Lower lobe of right lung (tissue), 2 donors: ENCODE measurements around the gene KSR2. TPM values are rescaled to one million over a fixed set of nuclear protein-coding genes. Genes with fewer than 3 reads are reported as not detected.

Experiments
- ATAC-seq, 2 donors: fragments of 200-7000 bp; cut with Tn5 transposase; one replicate each; pipeline ENCODE4 v1.9.1; 2020 to 2022; ENCODE audit warnings: mild to moderate bottlenecking in 2 of 2, moderate library complexity in 2 of 2
- DNase-seq: peaks from one replicate; pipeline ENCODE4 v3.0.0-alpha.2; 2020
- H3K27ac ChIP-seq: fragments of 200-600 bp; one replicate; pipeline ENCODE4 v1.8.0; 2022
- H3K27me3 ChIP-seq: fragments of 200-600 bp; one replicate; pipeline ENCODE4 v1.8.0; 2022; ENCODE audit warnings: low read depth
- H3K36me3 ChIP-seq: fragments of 200-600 bp; one replicate; pipeline ENCODE4 v1.8.0; 2022; ENCODE audit warnings: mild to moderate bottlenecking
- H3K4me1 ChIP-seq: fragments of 200-600 bp; one replicate; pipeline ENCODE4 v1.8.0; 2022
- H3K4me3 ChIP-seq: fragments of 200-600 bp; one replicate; pipeline ENCODE4 v1.8.0; 2022; ENCODE audit warnings: mild to moderate bottlenecking
- H3K9me3 ChIP-seq: fragments of 200-600 bp; one replicate; pipeline ENCODE4 v1.8.0; 2022
- intact Hi-C: fragments of 100-400 bp; cut with DNase I; formaldehyde crosslinking; loops from one replicate; pipeline ENCODE4 v1.11.0; 2022
- total RNA-seq: library from RNA; stranded (reverse); fragmentation: NEBNext Ultra II Directional; extraction: Animal tissue kit (Norgen Biotek cat#: 25700); gene quantifications from one replicate; pipeline ENCODE4 v1.2.1, GENCODE V29; 2021
- TF ChIP-seq, protein P1 (sequence below): fragments of 200-600 bp; IDR thresholded peaks from one replicate; pipeline ENCODE4 v1.8.0; 2022; ENCODE audit warnings: antibody characterized with exemption, mild to moderate bottlenecking
- donor health status: DM: no; HTN: yes; CAD: no; lungs with severe emphysema.

Gene KSR2
- total RNA-seq, 1 donor from 2014 or later, result 1.0 TPM

GRCh38 chr12:117438809-117439208 is 530.0 kb downstream of the KSR2 start:
- ATAC-seq, result no peak
- Histone ChIP-seq H3K27ac (no peak overlapping the region), H3K36me3 (no peaks in the 10 kb centered on the region), H3K4me1 (no peaks in the 10 kb centered on the region), H3K4me3 (no peak overlapping the region), H3K27me3 (no peaks in the 10 kb centered on the region), H3K9me3 (no peaks in the 10 kb centered on the region)
- DNase-seq, result no peak
- TF ChIP-seq, protein P1, sequence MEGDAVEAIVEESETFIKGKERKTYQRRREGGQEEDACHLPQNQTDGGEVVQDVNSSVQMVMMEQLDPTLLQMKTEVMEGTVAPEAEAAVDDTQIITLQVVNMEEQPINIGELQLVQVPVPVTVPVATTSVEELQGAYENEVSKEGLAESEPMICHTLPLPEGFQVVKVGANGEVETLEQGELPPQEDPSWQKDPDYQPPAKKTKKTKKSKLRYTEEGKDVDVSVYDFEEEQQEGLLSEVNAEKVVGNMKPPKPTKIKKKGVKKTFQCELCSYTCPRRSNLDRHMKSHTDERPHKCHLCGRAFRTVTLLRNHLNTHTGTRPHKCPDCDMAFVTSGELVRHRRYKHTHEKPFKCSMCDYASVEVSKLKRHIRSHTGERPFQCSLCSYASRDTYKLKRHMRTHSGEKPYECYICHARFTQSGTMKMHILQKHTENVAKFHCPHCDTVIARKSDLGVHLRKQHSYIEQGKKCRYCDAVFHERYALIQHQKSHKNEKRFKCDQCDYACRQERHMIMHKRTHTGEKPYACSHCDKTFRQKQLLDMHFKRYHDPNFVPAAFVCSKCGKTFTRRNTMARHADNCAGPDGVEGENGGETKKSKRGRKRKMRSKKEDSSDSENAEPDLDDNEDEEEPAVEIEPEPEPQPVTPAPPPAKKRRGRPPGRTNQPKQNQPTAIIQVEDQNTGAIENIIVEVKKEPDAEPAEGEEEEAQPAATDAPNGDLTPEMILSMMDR, result no peak
- intact Hi-C loops, result no loop called here

DNA sequence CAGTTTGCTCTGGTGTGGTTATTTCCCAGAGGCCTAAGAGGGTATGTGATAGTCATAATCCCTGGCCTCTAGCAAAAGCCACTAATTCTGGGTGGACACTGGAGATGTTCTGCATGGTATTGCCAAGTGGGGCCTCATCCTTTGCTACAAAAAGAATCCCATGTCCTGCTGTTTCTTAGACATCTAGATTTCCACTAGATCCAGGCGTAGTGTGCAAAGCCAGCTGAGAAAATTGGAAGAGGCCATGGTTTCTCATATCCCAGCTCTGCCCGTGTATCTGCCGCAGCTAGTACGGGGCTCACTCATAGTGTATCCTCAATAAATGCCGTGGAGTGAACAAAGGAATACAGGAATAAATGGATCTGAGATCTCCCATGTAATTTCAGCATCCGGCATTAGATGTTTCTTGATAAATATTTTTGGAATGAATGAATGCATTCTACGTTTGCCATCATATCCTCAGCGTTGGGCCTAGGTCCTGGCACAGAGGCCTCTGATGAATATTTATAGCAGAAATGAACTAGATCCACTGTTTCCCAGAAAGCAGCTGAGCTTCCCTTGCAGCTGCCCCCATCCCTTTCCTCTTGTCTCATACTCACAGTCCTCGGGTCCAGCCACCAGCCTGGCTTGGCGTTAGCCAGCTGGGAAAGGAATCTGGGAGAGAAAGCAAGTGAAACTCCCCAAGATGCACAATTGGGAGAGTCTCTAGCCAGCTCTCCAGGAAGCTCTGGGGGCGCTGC is 531.1 kb downstream of the KSR2 start:
- TF ChIP-seq, protein P1, result no peak
- Histone ChIP-seq H3K27ac (no peak overlapping the region), H3K9me3 (no peaks in the 10 kb centered on the region), H3K4me1 (no peaks in the 10 kb centered on the region), H3K36me3 (no peaks in the 10 kb centered on the region), H3K27me3 (no peaks in the 10 kb centered on the region), H3K4me3 (no peak overlapping the region)
- DNase-seq, result no peak
- intact Hi-C loops, result no loop called here
- ATAC-seq, result no peak

GRCh38 chr12:117433878-117434277 is 534.9 kb downstream of the KSR2 start:
- H3K4me3 ChIP-seq, result no peak overlapping the region
- H3K27ac ChIP-seq, result no peak overlapping the region
- ATAC-seq, result no peak
- TF ChIP-seq, protein P1, result no peak
- H3K36me3 ChIP-seq, result no peaks in the 10 kb centered on the region
- H3K4me1 ChIP-seq, result no peaks in the 10 kb centered on the region
- no peaks in the 10 kb centered on the region for H3K9me3 ChIP-seq
- intact Hi-C loops, result no loop called here
- H3K27me3 ChIP-seq, result no peaks in the 10 kb centered on the region
- DNase-seq, result no peak

DNA sequence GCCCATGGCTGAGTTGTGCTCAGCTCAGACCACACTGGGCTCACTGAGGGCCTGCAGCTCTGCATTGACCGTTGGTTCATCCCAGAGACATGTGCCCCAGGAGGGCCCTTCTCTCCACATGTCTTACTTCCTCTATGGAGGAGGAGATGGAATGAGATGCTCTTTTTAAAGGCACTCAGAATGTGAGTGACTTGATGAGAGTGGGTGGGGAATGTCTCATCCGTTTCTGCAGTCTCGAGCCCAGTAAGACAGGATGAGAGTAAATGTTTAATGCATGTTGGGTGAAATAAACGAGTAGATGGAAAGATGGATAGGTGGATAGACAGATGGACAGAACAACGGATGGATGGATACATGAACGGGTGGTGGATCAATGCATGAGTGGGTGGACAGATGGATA is 538.5 kb downstream of the KSR2 start:
- Histone ChIP-seq H3K4me1 (no peaks in the 10 kb centered on the region), H3K4me3 (no peak overlapping the region), H3K27ac (no peak overlapping the region), H3K9me3 (no peaks in the 10 kb centered on the region), H3K27me3 (no peaks in the 10 kb centered on the region), H3K36me3 (no peaks in the 10 kb centered on the region)
- intact Hi-C loops, result no loop called here
- DNase-seq (no peak), ATAC-seq (no peak)
- TF ChIP-seq, protein P1, result no peak

GRCh38 chr12:117427211-117427610 is 541.6 kb downstream of the KSR2 start:
- Histone ChIP-seq H3K27ac (no peak overlapping the region), H3K27me3 (no peaks in the 10 kb centered on the region), H3K4me3 (no peak overlapping the region), H3K9me3 (no peaks in the 10 kb centered on the region), H3K36me3 (no peaks in the 10 kb centered on the region), H3K4me1 (no peaks in the 10 kb centered on the region)
- ATAC-seq (no peak), DNase-seq (no peak)
- TF ChIP-seq, protein P1, result no peak
- intact Hi-C loops, result no loop called here
